Cardiac muscle cell (in vitro differentiated cells and primary cell): ENCODE results near the gene TKT. TPM values are rescaled to one million over a fixed set of nuclear protein-coding genes. Genes with fewer than 3 reads are reported as not detected.

Experiments used
- DNase-seq, 2 donors: peaks; one replicate each; pipeline versions ENCODE4 v3.0.0 to v3.0.0-alpha.2; 2010 to 2017; ENCODE audit warnings: low read depth in 1 of 2, low spot score in 1 of 2
- H3K27ac ChIP-seq: fragments of 200-600 bp; sonication (generic); 2 replicates; pipeline ENCODE4 v1.5.1; 2016
- H3K27me3 ChIP-seq: fragments of 200-600 bp; sonication (generic); 2 replicates; pipeline ENCODE4 v1.6.0; 2016; ENCODE audit warnings: control low read depth
- H3K36me3 ChIP-seq: fragments of 200-600 bp; sonication (generic); 2 replicates; pipeline ENCODE4 v1.5.1; 2016; ENCODE audit warnings: control low read depth
- H3K4me1 ChIP-seq: fragments of 200-600 bp; sonication (generic); 2 replicates; pipeline ENCODE4 v1.8.1; 2017; ENCODE audit warnings: low read depth, mild to moderate bottlenecking, mixed run types
- H3K4me3 ChIP-seq: fragments of 200-600 bp; sonication (generic); 2 replicates; pipeline ENCODE4 v1.5.1; 2016; ENCODE audit warnings: mild to moderate bottlenecking
- H3K9me3 ChIP-seq: fragments of 200-600 bp; sonication (generic); 2 replicates; pipeline ENCODE4 v1.5.1; 2017; ENCODE audit warnings: low read depth, mild to moderate bottlenecking, control low read depth
- CTCF ChIP-seq: IDR thresholded peaks from 2 replicates; pipeline ENCODE4 v1.5.1; 2012; ENCODE audit warnings: low read depth, mild to moderate bottlenecking, low read length
- polyA plus RNA-seq: library from polyadenylated mRNA; unstranded; fragments of >200 nt; fragmentation: Nextera tagmentation; extraction: Ambion mirVana; gene quantifications from 2 replicates; pipeline ENCODE4 v1.2.1, GENCODE V29; 2016
- total RNA-seq: library from RNA; depleted of rRNA; stranded (reverse); fragments of >200 nt; gene quantifications from 2 replicates; pipeline ENCODE4 v1.2.3, GENCODE V29; 2016

The TKT gene
- total and polyA plus RNA-seq, 2 experiments from 2014 or later, result 70.9 to 119 TPM

GRCh38 chr3:53267766-53268165 is 11.9 kb upstream of the TKT start:
- DNase-seq, result no peak
- H3K9me3 ChIP-seq, result no peaks in the 10 kb centered on the region
- H3K36me3 ChIP-seq, result no peaks in the 10 kb centered on the region
- peaks cover 9% of the 10 kb centered on the region for H3K4me1 ChIP-seq
- H3K27me3 ChIP-seq, result no peaks in the 10 kb centered on the region
- no peak overlapping the region for H3K27ac ChIP-seq
- no peak overlapping the region for H3K4me3 ChIP-seq
- no peak for TF ChIP-seq CTCF

DNA sequence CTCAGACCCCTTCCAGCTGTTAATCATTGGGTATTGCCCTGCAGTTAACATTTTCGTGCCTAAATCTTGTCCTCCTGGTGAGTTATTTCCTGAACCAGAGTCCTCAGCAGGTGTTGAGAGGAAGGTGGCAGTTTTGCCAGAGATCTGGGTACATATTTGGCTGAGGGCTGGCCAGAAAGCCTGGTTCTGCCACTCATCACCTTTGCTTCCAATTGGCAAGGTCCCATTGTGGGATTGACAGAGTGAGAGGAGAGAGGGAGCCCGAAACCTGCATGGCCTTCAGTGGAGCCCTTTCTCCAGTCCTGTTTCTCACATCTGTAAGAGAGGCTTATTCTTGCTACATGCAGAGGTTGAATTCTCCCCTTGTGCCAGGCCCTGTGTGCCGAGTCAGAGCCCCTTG is 8.9 kb upstream of the TKT start:
- Histone ChIP-seq H3K4me3 (no peak overlapping the region), H3K27me3 (no peaks in the 10 kb centered on the region), H3K27ac (no peak overlapping the region), H3K36me3 (no peaks in the 10 kb centered on the region), H3K9me3 (no peaks in the 10 kb centered on the region), H3K4me1 (peaks cover 3% of the 10 kb centered on the region)
- TF ChIP-seq CTCF, result no peak
- DNase-seq, result no peak

DNA sequence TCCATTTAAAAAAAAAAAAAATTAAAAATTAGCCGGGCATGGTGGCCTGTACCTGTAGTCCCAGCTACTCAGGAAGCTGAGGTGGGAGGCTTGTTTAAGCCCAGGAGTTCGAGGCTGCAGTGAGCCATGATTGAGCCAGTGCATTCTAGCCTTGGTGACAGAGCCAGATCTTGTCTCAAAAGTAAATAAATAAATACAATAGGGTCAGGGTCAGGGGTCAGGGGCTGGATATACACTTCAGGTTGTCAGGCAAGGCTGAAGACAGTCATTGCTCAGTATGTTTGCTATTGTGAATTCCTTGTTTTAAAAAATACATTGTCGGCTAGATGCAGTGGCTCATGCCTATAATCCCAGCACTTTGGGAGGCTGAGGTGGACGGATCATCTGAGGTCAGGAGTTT is 8.1 kb upstream of the TKT start:
- H3K36me3 ChIP-seq, result no peaks in the 10 kb centered on the region
- no peaks in the 10 kb centered on the region for H3K4me1 ChIP-seq
- TF ChIP-seq CTCF, result no peak
- no peaks in the 10 kb centered on the region for H3K9me3 ChIP-seq
- H3K27me3 ChIP-seq, result no peaks in the 10 kb centered on the region
- H3K4me3 ChIP-seq, result no peak overlapping the region
- no peak for DNase-seq
- no peak overlapping the region for H3K27ac ChIP-seq

DNA sequence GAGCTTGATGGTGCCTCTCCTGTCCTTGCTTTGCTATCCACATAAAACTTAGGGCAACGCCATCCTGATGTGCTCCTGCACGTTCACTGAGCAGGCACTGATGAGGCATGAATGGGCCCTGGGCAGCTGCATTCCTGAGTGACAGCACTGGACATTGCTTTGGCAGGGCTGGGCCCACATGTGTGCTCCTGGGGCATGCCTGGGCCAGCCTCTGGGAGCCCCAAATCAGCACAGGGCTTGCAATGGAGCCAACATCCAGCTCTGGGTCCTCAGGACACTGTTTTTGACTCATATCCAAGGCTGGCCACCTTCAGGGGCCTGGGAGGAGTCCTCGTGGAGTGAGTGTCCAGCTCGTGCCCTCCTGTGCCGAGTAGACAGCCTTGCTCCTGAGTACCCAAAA is 5.9 kb upstream of the TKT start:
- H3K9me3 ChIP-seq, result no peaks in the 10 kb centered on the region
- no peaks in the 10 kb centered on the region for H3K36me3 ChIP-seq
- no peaks in the 10 kb centered on the region for H3K4me1 ChIP-seq
- H3K27ac ChIP-seq, result peak overlapping the region; percentile 15
- H3K4me3 ChIP-seq, result no peak overlapping the region
- DNase-seq, result no peak
- no peak for TF ChIP-seq CTCF
- H3K27me3 ChIP-seq, result no peaks in the 10 kb centered on the region

DNA sequence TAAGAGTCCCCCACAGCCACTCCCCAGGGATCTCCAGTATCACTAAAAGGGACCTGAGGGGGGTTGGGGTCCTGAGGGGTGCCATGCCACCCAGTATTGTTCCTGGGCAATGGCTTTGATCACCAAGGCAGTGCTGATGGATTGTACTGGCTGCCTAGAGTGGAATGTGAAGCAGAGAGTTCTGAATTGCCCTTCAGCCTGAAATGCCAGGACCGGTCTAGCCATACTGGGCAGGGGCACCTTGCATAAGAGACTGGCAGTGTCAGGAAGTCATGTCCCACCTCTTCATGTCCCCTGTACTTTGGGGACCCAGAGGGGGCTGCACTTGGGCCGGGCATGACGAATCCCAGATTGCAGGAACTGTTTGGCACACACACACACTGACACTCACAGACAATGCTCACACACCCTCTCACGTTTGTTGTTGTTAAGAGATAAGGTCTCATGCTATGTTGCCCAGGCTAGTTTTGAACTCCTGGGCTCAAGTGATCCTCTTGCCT is 4.5 kb upstream of the TKT start:
- no peak for TF ChIP-seq CTCF
- H3K4me3 ChIP-seq, result no peak overlapping the region
- no peaks in the 10 kb centered on the region for H3K27me3 ChIP-seq
- H3K4me1 ChIP-seq, result no peaks in the 10 kb centered on the region
- no peaks in the 10 kb centered on the region for H3K9me3 ChIP-seq
- H3K27ac ChIP-seq, result no peak overlapping the region
- H3K36me3 ChIP-seq, result no peaks in the 10 kb centered on the region
- DNase-seq, result no peak
